ENCODE measurements around the gene ZNF488.

The ZNF488 gene

GRCh38 chr10:47381427-47382379 lies 2.4 kb downstream of the ZNF488 start:
- no peak for DNase-seq

- no peak for DNase-seq
Observed at GRCh38 chr10:47381103-47381395, 3.0 kb downstream of the ZNF488 start.

GRCh38 chr10:47380341-47381102 lies 3.6 kb downstream of the ZNF488 start:
- DNase-seq: no peak

GRCh38 chr10:47379901-47380300 lies 4.2 kb downstream of the ZNF488 start:
- no peak for DNase-seq

GRCh38 chr10:47379445-47379785 lies 4.7 kb downstream of the ZNF488 start:
- no peak for DNase-seq

GRCh38 chr10:47378606-47379444 lies 5.3 kb downstream of the ZNF488 start:
- no peak for DNase-seq

GRCh38 chr10:47378183-47378510 lies 5.9 kb downstream of the ZNF488 start:
- DNase-seq: no peak

- no peak for DNase-seq
Observed at GRCh38 chr10:47376522-47377220, 7.4 kb downstream of the ZNF488 start.

GRCh38 chr10:47374611-47375536 lies 9.2 kb downstream of the ZNF488 start:
- DNase-seq: no peak

- DNase-seq: no peak
Observed at GRCh38 chr10:47372726-47373125, 11.4 kb downstream of the ZNF488 start.

- no peak for DNase-seq
Observed at GRCh38 chr10:47371629-47372485, 12.2 kb downstream of the ZNF488 start.

- DNase-seq: no peak
Observed at GRCh38 chr10:47370878-47371277, 13.2 kb downstream of the ZNF488 start.

- no peak for DNase-seq
Observed at GRCh38 chr10:47370015-47370767, 13.9 kb downstream of the ZNF488 start.

GRCh38 chr10:47369251-47369894 lies 14.7 kb downstream of the ZNF488 start:
- DNase-seq: no peak

GRCh38 chr10:47368431-47369180 lies 15.5 kb downstream of the ZNF488 start:
- DNase-seq: no peak

GRCh38 chr10:47367646-47368045 lies 16.4 kb downstream of the ZNF488 start:
- no peak for DNase-seq

- DNase-seq: no peak
Observed at GRCh38 chr10:47366731-47367460, 17.2 kb downstream of the ZNF488 start.

- no peak for DNase-seq
Observed at GRCh38 chr10:47366181-47366631, 17.9 kb downstream of the ZNF488 start.
